NCI-H226 (cell line): Measurements from ENCODE around the gene PPP1R2.
"Not testable (repeated sequence)": the region's sequence is repeated elsewhere in the genome, so short reads cannot be mapped to it uniquely, and the experiment has no call there.

Experiments
- DNase-seq: peaks from one replicate; pipeline ENCODE4 v3.0.0-alpha.2; 2015

Gene PPP1R2

DNA sequence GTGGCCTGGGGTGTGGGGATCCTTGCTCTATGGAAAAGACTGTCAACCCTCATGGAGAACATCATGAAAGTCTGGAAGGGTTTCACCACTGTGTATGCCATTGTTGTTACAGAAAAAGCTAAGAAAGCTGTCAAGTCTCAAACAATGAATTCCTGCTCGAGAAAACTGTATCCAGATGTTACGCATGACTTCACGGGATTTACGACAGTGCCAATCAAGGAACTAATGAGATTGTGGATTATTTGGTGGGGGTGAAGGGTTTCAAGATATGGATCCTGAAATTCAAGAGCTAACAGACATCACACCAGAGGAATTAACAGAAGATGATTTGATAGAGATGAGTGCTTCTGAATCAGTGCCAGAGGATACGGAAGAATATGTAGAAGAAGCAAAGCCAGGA, 7.8 kb downstream of the PPP1R2 start:
- no peak for DNase-seq

- DNase-seq: no peak
Observed at GRCh38 chr3:195532834-195533233, 10.3 kb downstream of the PPP1R2 start.

GRCh38 chr3:195532345-195532744, 10.8 kb downstream of the PPP1R2 start:
- no peak for DNase-seq

GRCh38 chr3:195531683-195532082, 11.4 kb downstream of the PPP1R2 start:
- no peak for DNase-seq

GRCh38 chr3:195526492-195526891, 16.6 kb downstream of the PPP1R2 start:
- DNase-seq: no peak

GRCh38 chr3:195524171-195524896, 18.8 kb downstream of the PPP1R2 start:
- no peak for DNase-seq

DNA sequence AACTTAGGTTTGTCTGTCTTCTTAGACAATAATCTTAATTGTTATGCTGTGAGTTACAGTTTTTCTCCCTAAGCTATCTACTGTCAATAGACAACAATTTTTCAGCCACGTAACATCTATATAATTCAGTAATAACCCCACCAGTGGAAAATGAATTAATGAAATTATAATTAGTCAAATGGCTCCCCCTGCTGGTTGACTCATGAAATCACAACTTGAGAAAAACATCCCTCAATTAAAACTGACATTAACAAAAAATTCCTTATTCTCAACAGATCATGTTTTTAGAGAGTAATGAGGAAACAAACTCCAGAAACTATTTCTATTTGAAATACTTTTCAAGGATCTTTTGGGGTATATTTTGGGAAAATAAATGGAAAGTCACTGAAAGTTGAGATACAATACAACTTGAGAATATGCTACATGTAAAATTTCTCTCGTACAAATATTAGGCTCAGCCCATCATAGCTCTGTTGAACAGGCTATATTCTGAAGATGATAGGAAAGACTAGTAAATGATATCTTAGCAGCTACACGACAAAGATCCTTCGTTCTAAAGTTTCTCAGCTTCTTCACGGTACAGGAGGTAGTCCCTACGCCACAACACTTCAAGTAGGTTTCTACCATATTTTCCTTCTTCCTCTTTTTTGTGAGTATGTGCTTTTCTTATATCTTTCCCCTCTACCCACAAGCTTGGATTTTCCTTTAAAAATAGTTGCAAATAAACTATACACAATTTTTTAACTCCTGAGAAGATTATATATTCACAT, 20.7 kb downstream of the PPP1R2 start:
- no peak for DNase-seq

DNA sequence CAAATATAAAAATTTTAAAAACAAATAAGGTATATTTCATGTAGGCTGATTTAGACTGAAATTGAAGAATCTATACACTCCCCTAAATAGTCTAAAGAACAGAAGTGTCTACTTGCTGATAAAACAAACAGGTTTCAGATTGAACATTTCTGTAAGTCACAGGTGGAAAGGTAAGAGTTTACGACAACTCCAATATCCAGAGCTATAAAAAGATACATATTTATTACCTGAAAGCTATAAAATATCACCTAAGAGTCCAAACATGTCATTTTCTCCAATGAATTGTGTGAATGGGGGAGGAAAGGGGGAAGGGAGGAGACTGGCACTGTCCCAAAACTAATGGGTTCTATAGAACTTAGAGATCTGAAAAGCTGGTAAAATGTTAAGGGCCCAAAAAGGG, 26.1 kb downstream of the PPP1R2 start:
- no peak for DNase-seq

DNA sequence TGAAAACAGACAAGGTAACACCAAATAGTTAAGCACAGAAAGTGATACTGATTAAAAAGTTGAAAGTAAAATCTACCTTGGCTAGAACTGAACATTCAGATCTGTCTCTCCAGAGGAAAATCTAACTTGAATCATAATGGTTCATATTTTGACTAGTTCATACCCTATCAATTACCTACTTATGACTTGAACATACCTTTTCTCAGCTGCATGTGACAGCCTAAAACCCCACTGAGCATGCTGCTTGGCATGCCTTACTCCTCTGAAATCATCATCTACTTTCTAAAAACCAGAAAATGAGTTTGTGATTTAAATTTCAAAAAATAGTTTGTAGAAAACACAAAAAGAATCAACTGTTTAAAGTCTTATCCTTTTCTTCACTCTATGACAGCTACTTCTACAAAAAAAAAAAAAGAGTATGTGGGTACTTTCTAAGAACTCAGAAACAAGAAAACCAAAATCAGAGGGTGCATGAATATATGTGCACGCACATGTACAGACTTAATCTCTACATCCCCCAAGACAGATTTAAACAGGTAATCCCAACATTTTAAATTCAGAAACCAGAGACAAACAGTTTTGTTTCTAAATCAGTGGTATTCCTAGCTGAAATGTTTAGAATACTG, 28.4 kb downstream of the PPP1R2 start:
- DNase-seq: not testable (repeated sequence)

- peak; percentile 38 for DNase-seq
Observed at GRCh38 chr3:195512798-195513345, 30.3 kb downstream of the PPP1R2 start.

DNA sequence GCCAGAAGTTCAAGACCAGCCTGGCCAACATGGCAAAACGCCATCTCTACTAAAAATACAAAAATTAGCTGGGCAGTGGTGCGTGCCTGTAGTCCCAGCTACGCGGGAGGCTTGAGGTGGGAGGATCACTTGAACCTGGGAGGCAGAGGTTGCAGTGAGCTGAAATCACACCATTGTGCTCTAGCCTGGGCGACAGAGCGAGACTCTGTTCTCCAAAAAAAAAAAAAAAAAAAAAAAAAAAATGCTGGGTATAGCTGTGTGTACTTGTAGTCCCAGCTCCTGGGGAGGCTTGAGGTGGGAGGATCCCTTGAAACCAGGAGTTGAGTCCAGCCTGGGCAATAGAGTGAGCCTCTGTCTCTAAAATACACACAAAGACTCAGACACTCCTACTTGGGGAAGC, 32.0 kb downstream of the PPP1R2 start:
- DNase-seq: no peak

DNA sequence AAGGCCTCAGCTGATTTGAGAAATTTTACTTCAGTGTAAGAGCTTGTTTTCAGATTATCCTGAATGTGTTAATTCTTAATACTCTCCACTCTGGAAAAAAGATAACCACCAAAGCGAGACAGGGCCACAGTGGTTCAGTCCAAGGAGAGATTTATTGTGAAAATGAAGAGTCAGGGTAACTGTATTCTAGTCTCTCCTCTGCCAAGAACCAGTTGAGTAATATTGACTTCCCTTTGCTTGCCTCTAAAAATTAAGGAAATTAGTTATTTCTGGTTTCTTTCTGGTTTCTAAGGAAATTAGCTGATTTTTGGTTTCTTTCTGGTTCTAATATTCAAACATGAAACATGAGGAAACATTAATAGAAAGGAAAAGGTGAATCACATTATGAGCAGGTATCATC, 34.9 kb downstream of the PPP1R2 start:
- DNase-seq: no peak

DNA sequence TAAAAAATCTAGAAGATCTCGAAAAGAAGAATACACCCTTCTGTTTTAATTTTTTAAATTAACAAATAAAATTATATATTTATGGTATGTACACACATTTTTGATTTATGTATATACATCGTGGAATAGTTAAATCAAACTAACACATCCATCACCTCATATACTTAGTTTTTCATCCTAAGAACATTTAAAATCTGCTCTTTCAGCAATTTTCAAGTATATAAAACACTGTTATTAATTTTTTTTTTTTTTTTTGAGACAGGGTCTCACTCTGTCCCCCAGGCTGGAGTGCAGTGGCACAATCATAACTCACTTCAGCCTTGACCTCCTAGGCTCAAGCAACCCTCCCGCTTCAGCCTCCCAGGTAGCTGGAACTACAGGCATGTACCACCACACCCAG, 67.5 kb downstream of the PPP1R2 start:
- no peak for DNase-seq

- not testable (repeated sequence) for DNase-seq
Observed at GRCh38 chr3:195475116-195475515, 68.0 kb downstream of the PPP1R2 start.

DNA sequence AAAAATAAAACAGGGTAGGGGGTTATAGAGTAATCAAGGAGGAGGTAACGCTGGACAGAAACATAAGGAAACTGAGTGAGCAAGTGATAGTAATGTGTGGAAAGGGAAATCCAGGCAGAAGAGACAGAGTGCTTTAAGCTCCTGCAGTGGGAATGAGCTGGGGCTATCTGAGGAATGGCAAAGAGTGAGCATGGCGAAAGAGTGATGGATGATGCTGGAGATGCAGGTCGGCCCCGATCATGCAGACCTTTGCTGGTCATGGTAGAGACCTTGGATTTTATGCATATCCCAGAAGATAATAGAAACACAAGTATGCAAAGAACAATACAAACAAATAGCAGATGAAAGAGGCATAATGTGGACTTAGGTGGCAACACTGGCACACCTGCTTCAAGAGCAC, 74.3 kb downstream of the PPP1R2 start:
- DNase-seq: no peak

DNA sequence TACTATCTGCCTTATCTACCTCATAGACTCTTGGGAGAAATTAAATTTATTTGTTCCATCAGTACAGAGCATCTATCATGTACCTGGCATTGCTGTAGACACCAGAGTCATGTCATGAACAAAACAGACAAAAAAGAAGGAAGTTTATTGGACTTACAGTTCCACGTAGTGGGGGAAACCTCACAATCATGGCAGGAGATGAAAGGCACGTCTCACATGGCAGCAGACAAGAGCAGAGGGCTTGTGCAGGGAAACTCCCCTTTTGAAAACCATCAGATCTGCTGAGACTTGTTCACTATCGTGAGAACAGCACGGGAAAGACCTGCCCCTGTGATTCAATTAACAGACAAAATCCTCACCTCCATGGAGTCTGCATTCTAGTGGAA, 74.7 kb downstream of the PPP1R2 start:
- DNase-seq: no peak

GRCh38 chr3:195467641-195468390, 75.3 kb downstream of the PPP1R2 start:
- peak; percentile 55 for DNase-seq

- peak; percentile 31 for DNase-seq
Observed at GRCh38 chr3:195466251-195466650, 76.9 kb downstream of the PPP1R2 start.
